CD4-positive, CD25-positive, alpha-beta regulatory T cell (primary cell): Measurements from ENCODE around the gene RBM7. TPM values are rescaled to one million over a fixed set of nuclear protein-coding genes. Genes with fewer than 3 reads are reported as not detected.

Experiments used
- ATAC-seq, 2 donors: fragments of 150-1000 bp; cut with Tn5 transposase; one replicate each; pipeline ENCODE4 v1.10.0; 2021; ENCODE audit warnings: low read depth in 2 of 2, moderate number of reproducible peaks in 2 of 2, moderate library complexity in 1 of 2
- DNase-seq, 3 donors: peaks; one replicate each; pipeline versions ENCODE4 v3.0.0 to v3.0.0-alpha.2; 2012 to 2022; ENCODE audit warnings: mixed read lengths in 1 of 3
- H3K27ac ChIP-seq: one replicate; pipeline ENCODE4 v1.7.0; 2013; ENCODE audit warnings: mild to moderate bottlenecking, low read length; ENCODE audit not compliant: insufficient read depth, poor library complexity, severe bottlenecking
- H3K27me3 ChIP-seq: one replicate; pipeline ENCODE4 v1.7.0; 2013; ENCODE audit warnings: low read length; ENCODE audit not compliant: control insufficient read depth, insufficient read depth
- H3K36me3 ChIP-seq: one replicate; pipeline ENCODE4 v1.7.0; 2013; ENCODE audit warnings: mild to moderate bottlenecking, low read length, moderate library complexity; ENCODE audit not compliant: control insufficient read depth, insufficient read depth
- H3K4me1 ChIP-seq: 2 replicates; pipeline ENCODE4 v1.7.0; 2013; ENCODE audit warnings: mild to moderate bottlenecking, low read length; ENCODE audit not compliant: insufficient read depth, control insufficient read depth, poor library complexity, severe bottlenecking
- H3K4me3 ChIP-seq: one replicate; pipeline ENCODE4 v1.7.0; 2013; ENCODE audit warnings: low read depth, mild to moderate bottlenecking, low read length, moderate library complexity
- H3K9me3 ChIP-seq, 2 experiments: 1 replicate in 1 of 2; 2 replicates in 1 of 2; pipeline ENCODE4 v1.7.0; 2013; ENCODE audit warnings: low read length in 2 of 2, mild to moderate bottlenecking in 1 of 2, moderate library complexity in 1 of 2; ENCODE audit not compliant: control insufficient read depth in 2 of 2
- H3K27ac Mint-ChIP-seq, 3 donors: one replicate each; pipeline ENCODE4 v1.8.0; 2020 to 2022; ENCODE audit warnings: mild to moderate bottlenecking in 3 of 3, mixed read lengths in 3 of 3, moderate library complexity in 2 of 3
- H3K27me3 Mint-ChIP-seq: one replicate; pipeline ENCODE4 v1.8.0; 2022; ENCODE audit warnings: mild to moderate bottlenecking, mixed read lengths
- H3K36me3 Mint-ChIP-seq: one replicate; pipeline ENCODE4 v1.8.0; 2020; ENCODE audit warnings: mixed read lengths
- H3K4me1 Mint-ChIP-seq, 4 donors: one replicate each; pipeline ENCODE4 v1.8.0; 2020 to 2022; ENCODE audit warnings: mixed read lengths in 4 of 4, mild to moderate bottlenecking in 1 of 4
- H3K4me3 Mint-ChIP-seq, 4 donors: one replicate each; pipeline ENCODE4 v1.8.0; 2020 to 2022; ENCODE audit warnings: mild to moderate bottlenecking in 4 of 4, mixed read lengths in 4 of 4, moderate library complexity in 3 of 4
- H3K9me3 Mint-ChIP-seq, 7 donors: one replicate each; pipeline ENCODE4 v1.8.0; 2020 to 2022; ENCODE audit warnings: mixed read lengths in 7 of 7, mild to moderate bottlenecking in 3 of 7, moderate library complexity in 2 of 7
- polyA plus RNA-seq, 4 donors: library from polyadenylated mRNA; unstranded; fragments of 300-500 nt; fragmentation: Illumina TruSeq; gene quantifications; one replicate each; pipeline ENCODE4 v1.2.3, GENCODE V29; 2021
- total RNA-seq: library from RNA; stranded (reverse); gene quantifications from one replicate; pipeline ENCODE4 v1.2.3, GENCODE V29; 2022

RBM7 gene
- total and polyA plus RNA-seq, 5 donors from 2014 or later, result 28.7 to 57.2 (median 31.9) TPM

DNA sequence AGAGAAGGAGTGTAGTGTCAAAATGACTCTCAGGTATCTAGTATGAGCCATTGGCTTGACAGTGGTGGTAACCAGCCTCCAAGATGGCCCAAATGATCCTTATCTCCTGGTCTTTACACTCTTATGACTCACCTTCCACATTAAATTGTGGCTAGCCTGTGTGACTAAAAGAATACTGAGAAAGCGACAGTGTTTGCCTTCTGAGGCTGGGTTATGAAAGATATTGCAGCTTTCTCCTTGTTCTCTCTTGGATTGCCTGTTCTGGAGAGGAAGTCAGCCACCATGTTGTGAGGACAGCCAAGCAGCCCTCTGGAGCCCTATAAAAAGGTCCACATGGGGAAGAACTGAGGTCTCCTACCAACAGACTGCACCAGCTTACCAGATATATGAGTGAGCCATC lies 16.0 kb upstream of the RBM7 start:
- H3K27me3 Mint-ChIP-seq, result peaks cover 29% of the 10 kb centered on the region
- H3K4me3 ChIP-seq, result no peak overlapping the region
- H3K36me3 Mint-ChIP-seq, result no peaks in the 10 kb centered on the region
- peaks cover 16% of the 10 kb centered on the region for H3K27me3 ChIP-seq
- no peak overlapping the region for H3K4me3 Mint-ChIP-seq
- H3K4me1 Mint-ChIP-seq, result peaks cover 0 to 6% (median 0%) of the 10 kb centered on the region in 4 donors
- no peaks in the 10 kb centered on the region for H3K4me1 ChIP-seq
- peaks cover 3% of the 10 kb centered on the region in 2 experiments for H3K9me3 ChIP-seq
- no peak for ATAC-seq
- H3K27ac ChIP-seq, result no peak overlapping the region
- no peaks in the 10 kb centered on the region for H3K36me3 ChIP-seq
- no peak for DNase-seq
- peaks cover 0 to 7% (median 0%) of the 10 kb centered on the region in 7 donors for H3K9me3 Mint-ChIP-seq
- no peak overlapping the region for H3K27ac Mint-ChIP-seq

DNA sequence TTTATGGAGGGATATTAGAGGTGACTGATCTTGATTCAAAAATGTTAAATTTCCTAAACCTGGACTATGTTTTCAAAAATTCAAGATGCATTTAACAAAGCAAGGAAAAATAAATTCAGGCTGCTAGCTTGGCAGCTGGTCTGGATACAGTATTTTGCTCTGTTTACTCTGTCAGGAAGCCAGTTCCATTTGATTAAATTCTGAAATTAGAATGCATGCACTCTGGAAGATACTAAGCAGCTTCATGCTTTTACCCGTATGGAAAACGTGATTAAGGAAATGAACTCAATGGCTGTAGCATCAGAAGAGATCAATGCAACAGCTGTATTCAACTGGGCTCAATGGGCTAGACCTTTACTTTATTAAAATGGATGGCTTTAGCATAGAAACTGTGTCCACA lies 14.3 kb upstream of the RBM7 start:
- H3K27me3 Mint-ChIP-seq, result peaks cover 18% of the 10 kb centered on the region
- H3K27ac ChIP-seq, result no peak overlapping the region
- no peaks in the 10 kb centered on the region for H3K4me1 Mint-ChIP-seq
- H3K4me3 ChIP-seq, result no peak overlapping the region
- no peaks in the 10 kb centered on the region for H3K36me3 Mint-ChIP-seq
- H3K9me3 Mint-ChIP-seq, result peaks cover 0 to 7% (median 0%) of the 10 kb centered on the region in 7 donors
- no peak overlapping the region for H3K4me3 Mint-ChIP-seq
- H3K27ac Mint-ChIP-seq, result no peak overlapping the region
- H3K9me3 ChIP-seq, result peaks cover 3% of the 10 kb centered on the region in 2 experiments
- H3K27me3 ChIP-seq, result peaks cover 16% of the 10 kb centered on the region
- ATAC-seq (no peak), DNase-seq (no peak)
- H3K36me3 ChIP-seq, result no peaks in the 10 kb centered on the region
- H3K4me1 ChIP-seq, result no peaks in the 10 kb centered on the region

DNA sequence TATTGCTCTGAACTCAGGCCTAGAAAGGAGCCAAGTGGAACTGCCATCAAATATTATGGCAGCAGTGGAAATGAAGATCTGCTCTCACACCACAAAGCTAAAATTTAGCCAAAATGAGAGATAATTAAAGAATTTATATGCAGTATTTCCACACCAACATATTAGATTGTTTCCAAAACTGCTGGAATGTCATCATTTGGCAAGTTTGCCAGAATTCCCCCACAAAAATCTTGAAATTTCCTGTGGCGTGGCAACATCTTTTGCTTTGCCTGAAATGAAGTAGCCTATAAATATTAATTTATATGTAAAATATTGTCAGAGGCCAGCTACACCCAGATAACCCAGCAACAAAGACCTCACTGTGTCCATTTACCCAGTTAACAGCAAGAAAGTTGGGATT lies 13.9 kb upstream of the RBM7 start:
- no peak overlapping the region for H3K4me3 Mint-ChIP-seq
- no peak for DNase-seq
- H3K36me3 Mint-ChIP-seq, result no peaks in the 10 kb centered on the region
- Histone ChIP-seq H3K9me3 (peaks cover 3% of the 10 kb centered on the region in 2 experiments), H3K36me3 (no peaks in the 10 kb centered on the region), H3K27ac (no peak overlapping the region), H3K4me1 (no peaks in the 10 kb centered on the region), H3K4me3 (no peak overlapping the region), H3K27me3 (peaks cover 16% of the 10 kb centered on the region)
- H3K27ac Mint-ChIP-seq, result no peak overlapping the region
- H3K4me1 Mint-ChIP-seq, result no peaks in the 10 kb centered on the region
- H3K27me3 Mint-ChIP-seq, result peaks cover 18% of the 10 kb centered on the region
- H3K9me3 Mint-ChIP-seq, result peaks cover 0 to 7% (median 0%) of the 10 kb centered on the region in 7 donors
- ATAC-seq, result no peak

DNA sequence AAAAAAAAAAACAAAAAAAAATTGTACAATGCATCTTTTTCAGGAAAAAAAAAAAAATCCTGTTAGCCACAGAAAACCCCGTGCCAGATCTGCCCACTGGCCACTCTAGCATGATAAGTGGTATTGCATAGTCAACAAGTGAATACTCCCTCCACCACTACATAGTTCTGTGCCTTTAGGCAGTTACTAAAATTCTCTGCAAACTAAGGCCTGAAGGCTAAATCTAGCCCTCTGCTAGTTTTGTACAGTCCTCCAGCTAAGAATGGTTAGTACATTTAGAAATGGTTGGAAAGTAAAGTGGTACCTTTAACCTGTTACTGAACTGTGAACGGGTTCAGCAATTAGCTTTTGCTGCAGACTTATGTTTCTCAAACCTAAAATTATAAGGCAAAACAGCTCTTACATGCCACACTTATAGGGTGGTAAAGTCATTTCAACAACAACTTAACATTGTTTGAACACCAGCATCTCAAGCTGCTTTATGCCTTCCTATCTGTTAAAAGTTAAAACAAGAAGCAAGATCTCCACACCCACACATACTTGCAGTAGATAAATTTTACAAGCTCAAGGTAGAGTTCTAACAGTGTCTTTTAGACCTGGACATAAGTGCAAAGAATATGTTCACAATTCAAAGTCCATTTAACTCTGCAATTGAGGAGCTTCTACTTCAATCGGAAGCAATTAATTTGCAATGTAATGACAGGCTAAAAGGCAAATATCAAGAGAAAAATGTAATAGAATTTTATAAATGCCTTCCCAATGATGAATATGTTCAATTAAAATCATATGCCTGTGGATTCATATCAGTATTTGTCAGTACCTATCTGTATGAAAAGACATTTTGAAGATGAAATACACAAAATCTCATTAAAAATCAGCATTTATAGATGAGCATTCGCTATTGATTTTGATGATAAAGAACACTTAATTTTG lies 7.5 kb upstream of the RBM7 start:
- Histone ChIP-seq H3K36me3 (no peaks in the 10 kb centered on the region), H3K27me3 (no peaks in the 10 kb centered on the region), H3K4me1 (no peaks in the 10 kb centered on the region), H3K9me3 (no peaks in the 10 kb centered on the region), H3K4me3 (no peak overlapping the region), H3K27ac (no peak overlapping the region)
- H3K36me3 Mint-ChIP-seq, result peaks cover 4% of the 10 kb centered on the region
- DNase-seq (no peak), ATAC-seq (no peak)
- peaks cover 5 to 14% (median 9%) of the 10 kb centered on the region in 4 donors for H3K4me1 Mint-ChIP-seq
- peaks cover 19% of the 10 kb centered on the region for H3K27me3 Mint-ChIP-seq
- H3K27ac Mint-ChIP-seq, result no peak overlapping the region
- peaks cover 0 to 1% (median 0%) of the 10 kb centered on the region in 7 donors for H3K9me3 Mint-ChIP-seq
- no peak overlapping the region for H3K4me3 Mint-ChIP-seq

DNA sequence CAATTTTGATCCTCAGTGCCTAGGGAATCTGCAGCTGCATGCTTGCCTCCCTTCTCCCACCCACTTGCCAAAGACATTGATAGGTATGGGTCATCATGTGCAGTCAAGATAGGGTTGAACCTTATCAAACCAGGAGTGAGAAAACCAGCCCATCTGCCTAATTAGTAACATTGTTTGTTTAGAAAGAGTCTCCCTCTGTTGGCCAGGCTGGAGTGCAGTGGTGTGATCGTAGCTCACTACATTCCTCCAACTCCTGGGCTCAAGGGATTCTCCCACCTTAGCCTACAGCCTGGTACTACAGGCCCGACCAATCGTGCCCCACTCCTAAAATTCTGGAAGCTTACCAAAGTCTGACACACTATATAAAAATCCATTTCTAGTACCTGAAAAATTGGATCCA lies 4.7 kb upstream of the RBM7 start:
- DNase-seq (no peak), ATAC-seq (no peak)
- Mint-ChIP-seq H3K36me3 (peaks cover 4% of the 10 kb centered on the region), H3K27ac (no peak overlapping the region), H3K4me1 (peaks cover 17 to 39% (median 24%) of the 10 kb centered on the region in 4 donors), H3K9me3 (peaks cover 0 to 1% (median 0%) of the 10 kb centered on the region in 7 donors), H3K27me3 (peaks cover 12% of the 10 kb centered on the region), H3K4me3 (no peak overlapping the region)
- Histone ChIP-seq H3K4me1 (peaks cover 14% of the 10 kb centered on the region), H3K4me3 (no peak overlapping the region), H3K27ac (no peak overlapping the region), H3K27me3 (no peaks in the 10 kb centered on the region), H3K9me3 (no peaks in the 10 kb centered on the region), H3K36me3 (no peaks in the 10 kb centered on the region)

DNA sequence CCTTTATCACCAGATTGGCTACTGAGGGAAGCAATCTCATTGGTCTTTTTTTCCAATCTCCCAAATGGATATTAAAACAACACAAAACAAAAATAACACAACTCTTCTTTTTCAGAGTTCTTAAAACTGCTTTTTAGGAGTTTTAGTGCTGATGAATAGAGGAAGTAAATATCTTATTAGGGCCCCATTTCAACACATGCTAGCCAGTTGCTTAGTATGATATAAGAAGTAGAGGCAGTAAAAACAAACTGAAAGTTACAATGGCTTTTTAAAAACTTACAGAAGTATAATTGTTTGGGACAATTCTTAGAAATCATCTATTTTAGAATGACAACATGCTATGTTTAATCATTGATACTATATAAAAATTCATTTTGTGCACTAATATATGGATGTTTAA lies 3.5 kb upstream of the RBM7 start:
- H3K4me1 ChIP-seq, result peaks cover 26% of the 10 kb centered on the region
- ATAC-seq (no peak), DNase-seq (no peak)
- H3K4me3 Mint-ChIP-seq, result peak overlapping the region in 1 of 4 donors; percentile 14
- peaks cover 4% of the 10 kb centered on the region for H3K36me3 Mint-ChIP-seq
- peaks cover 12% of the 10 kb centered on the region for H3K27me3 Mint-ChIP-seq
- H3K27ac ChIP-seq, result no peak overlapping the region
- H3K9me3 ChIP-seq, result no peaks in the 10 kb centered on the region
- no peak overlapping the region for H3K4me3 ChIP-seq
- H3K27ac Mint-ChIP-seq, result no peak overlapping the region
- peaks cover 17 to 48% (median 29%) of the 10 kb centered on the region in 4 donors for H3K4me1 Mint-ChIP-seq
- H3K27me3 ChIP-seq, result no peaks in the 10 kb centered on the region
- H3K9me3 Mint-ChIP-seq, result no peaks in the 10 kb centered on the region
- H3K36me3 ChIP-seq, result no peaks in the 10 kb centered on the region

DNA sequence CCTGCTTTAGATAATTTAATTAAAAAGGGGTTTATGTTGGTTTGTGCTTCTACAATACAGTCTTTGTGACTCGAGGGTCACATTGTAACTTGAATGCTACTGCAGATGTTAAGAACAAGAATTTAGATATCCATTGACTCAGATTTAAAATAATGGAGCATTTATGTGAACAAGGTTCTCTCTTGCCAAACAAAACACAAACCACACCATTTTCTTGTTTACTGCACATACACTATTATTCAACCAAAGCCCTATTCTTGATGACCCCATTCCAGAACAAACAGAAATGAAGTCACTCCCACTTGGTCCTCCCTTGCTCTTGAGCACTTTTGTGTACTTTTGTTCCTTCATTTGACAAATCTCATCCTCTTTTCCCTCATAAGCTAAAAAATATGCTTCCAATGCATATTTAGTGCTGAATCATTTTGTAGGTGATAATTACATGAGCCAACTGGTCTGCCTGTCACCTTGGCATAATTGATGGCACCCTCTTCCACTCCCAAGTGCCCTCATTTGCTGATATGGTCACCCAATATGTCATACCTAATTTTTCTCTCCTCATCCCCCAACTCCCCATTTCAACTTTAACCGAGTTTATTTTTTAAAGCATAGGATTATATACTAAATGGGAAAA lies 3.0 kb upstream of the RBM7 start:
- Mint-ChIP-seq H3K36me3 (peaks cover 7% of the 10 kb centered on the region), H3K27me3 (peaks cover 12% of the 10 kb centered on the region), H3K9me3 (no peaks in the 10 kb centered on the region), H3K4me3 (peak overlapping the region in 1 of 4 donors; percentile 14), H3K4me1 (peaks cover 17 to 52% (median 32%) of the 10 kb centered on the region in 4 donors), H3K27ac (peak overlapping the region in 2 of 3 donors; percentile 12 to 83)
- ATAC-seq (no peak), DNase-seq (no peak)
- peaks cover 29% of the 10 kb centered on the region for H3K4me1 ChIP-seq
- no peak overlapping the region for H3K4me3 ChIP-seq
- H3K27me3 ChIP-seq, result no peaks in the 10 kb centered on the region
- no peaks in the 10 kb centered on the region for H3K36me3 ChIP-seq
- H3K27ac ChIP-seq, result no peak overlapping the region
- no peaks in the 10 kb centered on the region for H3K9me3 ChIP-seq
